ENCODE data around the gene MRPS33.
"Not testable (repeated sequence)": the region's sequence is repeated elsewhere in the genome, so short reads cannot be mapped to it uniquely, and the experiment has no call there.

The MRPS33 gene

DNA sequence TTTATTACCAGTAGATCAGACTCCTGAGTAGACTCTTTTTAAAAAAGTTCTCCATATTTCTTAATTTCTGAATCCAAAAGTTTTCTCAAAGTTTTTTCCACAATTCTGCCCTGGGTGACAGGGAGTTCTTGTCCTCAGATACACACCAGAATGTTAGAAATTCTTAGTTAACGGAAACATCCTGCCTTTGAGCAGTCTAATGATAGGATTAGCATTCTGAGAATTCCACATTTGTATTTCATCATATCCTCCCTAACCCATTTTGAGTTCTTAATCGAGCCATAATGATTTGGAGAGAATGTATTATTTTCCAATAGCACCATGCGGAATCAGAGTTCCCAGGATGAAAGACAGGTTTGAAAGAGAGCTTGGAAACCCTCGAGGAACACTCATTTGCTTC is 28.9 kb upstream of the MRPS33 start:
- TF ChIP-seq, protein P1, sequence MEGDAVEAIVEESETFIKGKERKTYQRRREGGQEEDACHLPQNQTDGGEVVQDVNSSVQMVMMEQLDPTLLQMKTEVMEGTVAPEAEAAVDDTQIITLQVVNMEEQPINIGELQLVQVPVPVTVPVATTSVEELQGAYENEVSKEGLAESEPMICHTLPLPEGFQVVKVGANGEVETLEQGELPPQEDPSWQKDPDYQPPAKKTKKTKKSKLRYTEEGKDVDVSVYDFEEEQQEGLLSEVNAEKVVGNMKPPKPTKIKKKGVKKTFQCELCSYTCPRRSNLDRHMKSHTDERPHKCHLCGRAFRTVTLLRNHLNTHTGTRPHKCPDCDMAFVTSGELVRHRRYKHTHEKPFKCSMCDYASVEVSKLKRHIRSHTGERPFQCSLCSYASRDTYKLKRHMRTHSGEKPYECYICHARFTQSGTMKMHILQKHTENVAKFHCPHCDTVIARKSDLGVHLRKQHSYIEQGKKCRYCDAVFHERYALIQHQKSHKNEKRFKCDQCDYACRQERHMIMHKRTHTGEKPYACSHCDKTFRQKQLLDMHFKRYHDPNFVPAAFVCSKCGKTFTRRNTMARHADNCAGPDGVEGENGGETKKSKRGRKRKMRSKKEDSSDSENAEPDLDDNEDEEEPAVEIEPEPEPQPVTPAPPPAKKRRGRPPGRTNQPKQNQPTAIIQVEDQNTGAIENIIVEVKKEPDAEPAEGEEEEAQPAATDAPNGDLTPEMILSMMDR (IDR thresholded peaks at IDR 0.05; ENCODE audit: low read depth, low read length): no peak
- H3K4me3 ChIP-seq (ENCODE audit: low read depth, low read length): no peak overlapping the region

DNA sequence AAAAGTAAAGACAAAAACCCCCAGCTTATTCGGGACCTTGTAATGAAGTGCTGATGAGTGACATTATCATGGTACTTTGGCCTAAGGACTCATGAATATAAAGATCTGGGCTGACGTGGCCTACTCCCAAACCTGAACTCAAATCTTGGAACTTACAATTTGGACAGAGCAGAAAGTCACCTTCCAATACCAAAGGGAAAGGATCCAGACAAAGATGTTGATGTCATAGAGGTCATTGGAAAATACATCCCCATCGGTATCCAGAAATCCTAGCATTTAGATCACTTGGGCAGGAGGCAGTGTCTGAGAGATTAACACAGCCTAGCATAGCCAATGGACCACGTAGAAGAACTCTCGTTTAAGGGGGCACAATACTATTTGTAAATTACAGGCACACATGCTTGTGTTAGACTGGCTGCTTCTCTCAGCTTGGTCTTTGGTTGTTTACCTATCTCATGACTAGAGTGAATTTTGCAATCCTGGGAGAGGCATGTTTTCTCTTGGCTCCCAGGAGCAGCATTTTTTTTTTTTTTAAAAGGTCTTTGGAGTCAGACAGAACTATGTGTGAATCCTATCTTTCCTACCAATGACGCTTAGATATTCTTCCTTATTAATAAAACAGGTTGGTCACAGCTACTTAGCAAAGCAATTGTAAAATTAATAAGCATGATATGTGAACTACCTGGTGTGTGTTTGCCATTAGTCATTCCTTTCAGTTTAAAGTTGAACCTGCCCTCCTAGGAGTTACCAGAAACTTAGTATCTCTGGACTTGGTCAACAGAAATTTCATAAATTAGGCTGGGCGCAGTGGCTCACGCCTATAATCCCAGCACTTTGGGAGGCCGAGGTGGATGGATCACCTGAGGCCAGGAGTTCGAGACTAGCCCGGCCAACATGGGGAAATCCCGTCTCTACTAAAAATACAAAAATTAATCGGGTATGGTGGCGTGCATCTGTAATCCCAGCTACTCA is 27.8 kb upstream of the MRPS33 start:
- H3K4me3 ChIP-seq (ENCODE audit: low read depth, low read length): no peak overlapping the region
- TF ChIP-seq, protein P1 (IDR thresholded peaks at IDR 0.05; ENCODE audit: low read depth, low read length): no peak

DNA sequence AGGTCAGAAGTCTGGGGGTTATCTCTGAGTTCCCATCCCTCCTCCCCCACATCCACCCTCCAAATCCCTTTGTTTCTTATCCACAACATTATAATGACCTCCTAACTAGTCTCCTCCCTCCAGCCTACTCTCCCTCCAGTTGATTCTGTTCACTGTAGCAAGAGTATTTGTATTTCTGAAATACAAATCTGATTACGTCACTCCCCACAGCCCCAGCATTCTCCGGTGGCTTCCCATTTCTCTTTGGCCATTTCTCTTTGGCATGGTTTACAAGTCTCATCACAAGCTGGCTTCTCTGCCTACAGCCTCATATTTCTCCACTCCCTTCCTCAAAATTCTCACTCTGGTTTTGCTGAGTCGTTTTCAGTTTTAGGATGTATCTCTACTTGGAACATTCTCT is 24.6 kb upstream of the MRPS33 start:
- H3K4me3 ChIP-seq (ENCODE audit: low read depth, low read length): 0 out of 2 replicates have a peak overlapping the region, but pooled peaks have one; percentile 12
- TF ChIP-seq, protein P1 (IDR thresholded peaks at IDR 0.05; ENCODE audit: low read depth, low read length): no peak

DNA sequence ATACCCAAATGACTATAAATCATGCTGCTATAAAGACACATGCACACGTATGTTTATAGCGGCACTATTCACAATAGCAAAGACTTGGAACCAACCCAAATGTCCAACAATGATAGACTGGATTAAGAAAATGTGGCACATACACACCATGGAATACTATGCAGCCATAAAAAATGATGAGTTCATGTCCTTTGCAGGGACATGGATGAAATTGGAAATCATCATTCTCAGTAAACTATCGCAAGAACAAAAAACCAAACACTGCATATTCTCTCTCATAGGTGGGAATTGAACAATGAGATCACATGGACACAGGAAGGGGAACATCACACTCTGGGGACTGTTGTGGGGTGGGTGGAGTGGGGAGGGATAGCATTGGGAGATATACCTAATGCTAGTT is 23.3 kb upstream of the MRPS33 start:
- not testable (repeated sequence) for H3K4me3 ChIP-seq (ENCODE audit: low read depth, low read length)

DNA sequence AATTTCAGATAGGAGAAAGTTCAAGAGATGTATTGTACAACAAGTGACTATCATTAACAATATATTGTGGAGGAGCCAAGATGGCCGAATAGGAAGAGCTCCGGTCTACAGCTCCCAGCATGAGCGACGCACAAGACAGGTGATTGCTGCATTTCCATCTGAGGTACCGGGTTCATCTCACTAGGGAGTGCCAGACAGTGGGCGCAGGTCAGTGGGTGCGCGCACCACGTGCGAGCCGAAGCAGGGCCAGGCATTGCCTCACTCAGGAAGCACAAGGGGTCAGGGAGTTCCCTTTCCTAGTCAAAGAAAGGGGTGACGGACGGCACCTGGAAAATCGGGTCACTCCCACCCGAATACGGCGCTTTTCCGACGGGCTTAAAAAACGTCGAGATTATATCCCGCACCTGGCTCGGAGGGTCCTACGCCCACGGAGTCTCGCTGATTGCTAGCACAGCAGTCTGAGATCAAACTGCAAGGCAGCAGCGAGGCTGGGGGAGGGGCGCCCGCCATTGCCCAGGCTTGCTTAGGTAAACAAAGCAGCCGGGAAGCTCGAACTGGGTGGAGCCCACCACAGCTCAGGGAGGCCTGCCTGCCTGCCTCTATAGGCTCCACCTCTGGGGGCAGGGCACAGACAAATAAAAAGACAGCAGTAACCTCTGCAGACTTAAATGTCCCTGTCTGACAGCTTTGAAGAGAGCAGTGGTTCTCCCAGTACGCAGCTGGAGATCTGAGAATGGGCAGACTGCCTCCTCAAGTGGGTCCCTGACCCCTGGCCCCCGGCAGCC is 18.0 kb upstream of the MRPS33 start:
- H3K4me3 ChIP-seq (ENCODE audit: low read depth, low read length): not testable (repeated sequence)

DNA sequence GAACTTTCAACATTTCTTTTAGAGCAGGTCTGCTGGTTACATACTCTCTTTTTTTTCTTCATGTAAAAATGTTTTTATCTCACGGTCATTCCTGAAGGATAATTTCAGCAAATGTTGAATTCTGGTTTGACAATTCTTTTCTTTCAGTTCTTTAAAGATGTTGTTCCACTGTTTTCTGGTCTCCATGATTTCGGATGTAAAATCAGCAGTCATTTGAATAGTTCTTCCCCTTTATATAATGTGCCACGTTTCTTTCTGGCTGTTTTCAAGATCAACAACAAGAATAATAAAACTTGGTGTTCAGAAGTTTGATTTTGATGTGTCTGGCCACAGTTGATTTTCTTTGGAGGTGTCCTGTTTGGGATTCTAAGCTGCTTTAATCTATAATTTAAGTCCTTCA is 14.0 kb upstream of the MRPS33 start:
- TF ChIP-seq, protein P1 (IDR thresholded peaks at IDR 0.05; ENCODE audit: low read depth, low read length): no peak
- no peak overlapping the region for H3K4me3 ChIP-seq (ENCODE audit: low read depth, low read length)

DNA sequence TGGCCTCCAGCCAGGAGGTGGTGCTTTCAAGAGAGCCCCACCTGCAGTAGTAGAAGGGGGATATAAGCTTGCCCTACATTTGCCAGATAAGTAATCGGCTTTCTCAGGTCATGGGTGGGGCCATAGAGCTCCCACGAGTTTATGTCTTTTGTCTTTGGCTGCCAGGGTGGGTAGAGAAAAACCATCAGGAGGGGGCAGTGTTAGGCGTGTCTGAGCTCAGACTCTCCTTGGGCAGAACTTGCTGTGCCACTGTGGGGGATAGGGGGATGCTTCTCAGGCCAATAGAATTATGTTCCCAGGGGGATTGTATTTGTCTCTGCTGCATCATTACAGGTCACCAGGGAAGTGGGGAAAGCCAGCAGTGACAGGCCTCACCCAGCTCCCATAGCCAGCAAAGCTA is 12.3 kb upstream of the MRPS33 start:
- TF ChIP-seq, protein P1 (IDR thresholded peaks at IDR 0.05; ENCODE audit: low read depth, low read length): no peak
- H3K4me3 ChIP-seq (ENCODE audit: low read depth, low read length): no peak overlapping the region

DNA sequence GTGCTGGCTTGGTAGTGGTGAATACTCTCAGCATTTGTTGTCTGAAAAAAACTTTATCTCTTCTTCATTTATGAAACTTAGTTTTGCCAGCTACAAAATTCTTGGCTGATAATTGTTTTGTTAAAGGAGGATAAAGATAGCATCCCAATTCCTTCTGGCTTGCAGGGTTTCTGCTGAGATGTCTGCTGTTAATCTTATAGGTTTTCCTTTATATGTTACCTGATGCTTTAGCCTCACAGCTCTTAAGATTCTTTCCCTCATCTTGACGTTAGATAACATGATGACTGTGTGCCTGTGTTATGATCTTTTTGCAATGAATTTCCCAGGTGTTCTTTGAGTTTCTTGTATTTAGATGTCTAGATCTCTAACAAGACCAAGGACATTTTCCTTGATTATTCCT is 9.9 kb upstream of the MRPS33 start:
- TF ChIP-seq, protein P1 (IDR thresholded peaks at IDR 0.05; ENCODE audit: low read depth, low read length): no peak

More for the DNA sequence above, 9.9 kb upstream of the MRPS33 start:
- no peak overlapping the region for H3K4me3 ChIP-seq (ENCODE audit: low read depth, low read length)

Measured in WI38 (cell line).